Adipocyte (in vitro differentiated cells): ENCODE data around the gene ETFBKMT.
A peak's percentile ranks its signal among the peaks of the same experiment; 100 is the strongest.

Source experiments
- DNase-seq: peaks from one replicate; pipeline ENCODE4 v3.0.0-alpha.2; 2015; ENCODE audit warnings: low read depth
- H3K27me3 ChIP-seq: replicated peaks from 2 replicates; pipeline ENCODE4 v1.7.0; 2013; ENCODE audit warnings: mild to moderate bottlenecking, low read length, moderate library complexity; ENCODE audit not compliant: control insufficient read depth, insufficient read depth
- H3K36me3 ChIP-seq: 2 replicates; pipeline ENCODE4 v1.7.0; 2013; ENCODE audit warnings: low read length, mild to moderate bottlenecking, moderate library complexity; ENCODE audit not compliant: control insufficient read depth, insufficient read depth, severe bottlenecking
- H3K4me1 ChIP-seq: 2 replicates; pipeline ENCODE4 v1.7.0; 2013; ENCODE audit warnings: mild to moderate bottlenecking, low read length, moderate library complexity; ENCODE audit not compliant: control insufficient read depth, insufficient read depth
- H3K4me3 ChIP-seq: 2 replicates; pipeline ENCODE4 v1.7.0; 2013; ENCODE audit warnings: mild to moderate bottlenecking, low read length, moderate library complexity
- H3K9ac ChIP-seq: 2 replicates; pipeline ENCODE4 v1.7.0; 2013; ENCODE audit warnings: mild to moderate bottlenecking, low read length, moderate library complexity
- H3K9me3 ChIP-seq: 2 replicates; pipeline ENCODE4 v1.7.0; 2013; ENCODE audit warnings: mild to moderate bottlenecking, low read length, moderate library complexity; ENCODE audit not compliant: control insufficient read depth

Gene ETFBKMT, protein sequence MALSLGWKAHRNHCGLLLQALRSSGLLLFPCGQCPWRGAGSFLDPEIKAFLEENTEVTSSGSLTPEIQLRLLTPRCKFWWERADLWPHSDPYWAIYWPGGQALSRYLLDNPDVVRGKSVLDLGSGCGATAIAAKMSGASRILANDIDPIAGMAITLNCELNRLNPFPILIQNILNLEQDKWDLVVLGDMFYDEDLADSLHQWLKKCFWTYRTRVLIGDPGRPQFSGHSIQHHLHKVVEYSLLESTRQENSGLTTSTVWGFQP

DNA sequence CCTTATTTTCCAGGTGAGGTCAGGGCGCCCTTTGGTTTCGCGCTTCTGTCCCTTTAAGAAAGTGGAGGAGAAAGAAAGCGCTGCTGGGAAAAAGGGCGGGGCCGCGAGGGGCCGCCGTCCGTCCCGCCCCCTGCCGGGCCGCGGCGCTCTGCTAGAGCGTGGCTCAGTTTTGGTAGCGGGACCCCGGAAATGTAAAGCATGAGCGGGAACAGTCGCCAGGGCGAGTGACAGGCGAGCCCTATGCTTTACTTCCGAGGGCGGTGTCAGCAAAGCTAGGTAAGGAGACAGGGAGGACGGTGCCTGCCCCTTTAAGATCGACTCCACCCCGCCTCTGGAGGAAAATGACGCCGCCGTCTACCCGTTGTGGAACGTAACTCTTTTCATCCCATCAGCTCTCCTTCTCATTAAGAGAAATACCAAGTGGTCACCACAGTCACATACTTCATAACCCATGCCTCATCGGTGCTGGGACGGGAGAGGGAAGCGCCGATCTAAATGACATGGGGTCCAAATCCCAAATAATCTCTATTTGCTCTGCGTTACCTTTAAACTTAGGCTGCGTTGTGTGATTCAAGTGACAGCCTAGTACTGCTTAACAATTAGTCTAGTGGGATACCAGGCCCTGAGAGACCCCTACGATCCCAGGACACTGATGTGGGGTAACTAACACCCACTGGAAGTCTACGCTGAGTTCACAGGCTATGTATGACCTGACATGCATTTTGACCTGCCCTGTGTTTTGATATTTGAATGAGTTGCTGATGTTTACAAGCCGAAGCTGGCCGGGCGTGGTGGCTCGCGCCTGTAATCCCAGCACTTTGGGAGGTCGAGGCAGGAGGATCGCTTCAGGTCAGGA lies at the start of gene ETFBKMT:
Gene ETFBKMT (plus strand): TSS at position 602 of the 856 bp plus-strand sequence. CDS start 2,266 bp downstream, outside the sequence.
- peaks cover 7% of the 10 kb centered on the region for H3K36me3 ChIP-seq
- H3K4me1 ChIP-seq = peaks cover 6% of the 10 kb centered on the region
- no peaks in the 10 kb centered on the region for H3K9me3 ChIP-seq
- no peaks in the 10 kb centered on the region for H3K27me3 ChIP-seq
- H3K9ac ChIP-seq = peak within 1 kb of the TSS; percentile 97
- peak within 1 kb of the TSS; percentile 98 for H3K4me3 ChIP-seq
- DNase-seq = peak; percentile 89

DNA sequence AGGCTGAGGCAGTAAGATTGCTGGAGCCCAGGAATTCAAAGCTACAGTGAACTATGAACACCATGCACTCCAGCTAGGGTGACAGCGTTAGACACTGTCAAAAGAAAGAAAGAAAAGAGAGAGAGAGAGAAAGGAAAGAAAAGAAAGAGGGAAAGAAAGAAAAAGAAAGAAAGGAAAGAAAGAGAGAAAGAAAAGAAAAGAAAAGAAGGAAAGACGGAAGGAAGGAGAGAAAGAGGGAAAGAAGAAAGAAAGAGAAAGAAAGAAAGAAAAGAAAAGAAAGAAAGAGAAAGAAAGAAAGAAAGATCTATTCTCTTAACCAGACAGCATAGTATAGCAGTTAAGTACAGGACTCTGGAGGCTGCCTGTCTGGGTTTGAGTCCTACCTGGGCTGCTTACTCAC lies 46.7 kb upstream of the ETFBKMT start:
- Histone ChIP-seq H3K9me3 (peaks cover 18% of the 10 kb centered on the region), H3K36me3 (no peaks in the 10 kb centered on the region), H3K9ac (no peak overlapping the region), H3K4me3 (no peak overlapping the region), H3K4me1 (no peaks in the 10 kb centered on the region), H3K27me3 (no peaks in the 10 kb centered on the region)
- DNase-seq = no peak

DNA sequence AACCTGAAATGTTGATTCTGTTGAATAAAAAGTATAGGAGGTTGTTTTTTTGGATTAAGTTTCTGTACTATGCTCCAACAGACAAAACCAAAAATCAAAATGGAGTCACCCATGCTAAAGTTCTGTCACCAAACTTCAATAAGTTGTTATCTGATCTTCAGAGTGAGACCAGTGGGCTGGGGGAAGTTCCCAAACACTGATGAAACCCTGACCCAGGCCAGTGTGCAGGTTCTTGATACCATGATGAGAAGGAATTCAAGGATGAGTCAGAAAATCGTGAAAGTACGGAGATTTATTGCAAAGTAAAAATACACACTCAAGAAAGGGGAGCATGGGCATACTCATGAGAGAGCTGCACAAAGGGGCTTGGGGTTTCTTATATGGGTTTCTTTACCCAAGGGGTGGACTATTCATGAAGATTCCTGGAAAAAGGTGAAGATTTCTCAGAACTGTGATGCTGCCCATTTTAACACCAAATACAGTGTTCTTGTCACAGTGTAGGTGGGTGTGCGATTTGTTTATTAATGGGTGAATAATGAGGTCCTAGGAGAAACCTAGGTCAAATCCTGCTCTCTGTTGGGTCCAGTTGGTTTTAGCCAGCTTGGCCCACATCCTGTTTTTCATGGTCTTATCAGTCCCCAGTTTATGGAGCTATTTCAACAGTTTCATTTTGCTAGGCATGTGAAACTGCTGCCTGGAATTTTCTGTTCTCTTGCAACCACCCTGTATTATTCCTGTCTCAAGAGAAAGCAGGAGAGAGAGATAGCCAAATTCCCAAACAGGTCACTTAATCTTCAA lies 41.1 kb upstream of the ETFBKMT start:
- no peak for DNase-seq
- no peaks in the 10 kb centered on the region for H3K36me3 ChIP-seq
- H3K4me1 ChIP-seq = peaks cover 8% of the 10 kb centered on the region
- H3K4me3 ChIP-seq = no peak overlapping the region
- H3K9me3 ChIP-seq = no peaks in the 10 kb centered on the region
- no peak overlapping the region for H3K9ac ChIP-seq
- H3K27me3 ChIP-seq = no peaks in the 10 kb centered on the region

DNA sequence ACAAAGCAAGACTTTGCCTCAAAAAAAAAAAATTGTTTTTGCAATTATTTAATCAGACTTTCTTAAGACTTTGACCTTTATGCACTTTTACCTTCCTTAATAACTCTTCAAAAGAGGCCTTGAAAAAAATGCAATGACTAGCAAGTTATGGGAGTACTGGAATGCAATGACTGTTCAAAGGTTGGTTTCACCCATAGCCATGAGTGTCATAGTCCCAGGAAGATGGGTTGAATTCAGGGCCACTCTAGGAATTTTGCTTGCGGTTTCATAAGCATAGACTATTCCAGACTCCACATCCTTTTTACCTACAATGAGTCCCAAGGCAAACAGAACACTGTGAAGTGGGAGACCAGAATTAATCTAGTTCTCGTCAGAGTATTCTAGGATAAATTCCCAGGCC lies 39.2 kb upstream of the ETFBKMT start:
- H3K9me3 ChIP-seq = no peaks in the 10 kb centered on the region
- H3K4me1 ChIP-seq = peaks cover 8% of the 10 kb centered on the region
- H3K9ac ChIP-seq = no peak overlapping the region
- H3K36me3 ChIP-seq = no peaks in the 10 kb centered on the region
- DNase-seq = no peak
- no peaks in the 10 kb centered on the region for H3K27me3 ChIP-seq
- H3K4me3 ChIP-seq = no peak overlapping the region

DNA sequence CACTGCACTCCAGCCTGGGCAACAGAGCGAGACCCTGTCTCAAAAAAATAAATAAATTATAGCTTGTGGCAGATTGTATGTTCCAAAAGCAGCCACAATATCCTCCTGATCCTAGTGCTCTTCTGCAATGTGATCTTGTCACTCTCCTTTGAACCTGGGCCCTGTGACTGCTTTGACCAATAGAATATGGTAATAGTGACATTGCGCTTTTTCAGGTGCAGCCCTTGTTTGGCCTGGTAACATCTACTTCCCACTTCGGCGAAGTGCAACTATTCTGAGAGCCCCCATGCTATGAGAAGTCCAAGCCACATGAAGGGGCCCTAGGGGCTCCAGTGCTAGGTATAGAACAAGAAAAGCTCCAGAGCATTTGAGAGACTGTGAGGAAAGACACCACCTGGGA lies 37.5 kb upstream of the ETFBKMT start:
- no peak overlapping the region for H3K9ac ChIP-seq
- H3K4me3 ChIP-seq = no peak overlapping the region
- no peak for DNase-seq
- H3K27me3 ChIP-seq = no peaks in the 10 kb centered on the region
- H3K9me3 ChIP-seq = no peaks in the 10 kb centered on the region
- peaks cover 8% of the 10 kb centered on the region for H3K4me1 ChIP-seq
- H3K36me3 ChIP-seq = no peaks in the 10 kb centered on the region

DNA sequence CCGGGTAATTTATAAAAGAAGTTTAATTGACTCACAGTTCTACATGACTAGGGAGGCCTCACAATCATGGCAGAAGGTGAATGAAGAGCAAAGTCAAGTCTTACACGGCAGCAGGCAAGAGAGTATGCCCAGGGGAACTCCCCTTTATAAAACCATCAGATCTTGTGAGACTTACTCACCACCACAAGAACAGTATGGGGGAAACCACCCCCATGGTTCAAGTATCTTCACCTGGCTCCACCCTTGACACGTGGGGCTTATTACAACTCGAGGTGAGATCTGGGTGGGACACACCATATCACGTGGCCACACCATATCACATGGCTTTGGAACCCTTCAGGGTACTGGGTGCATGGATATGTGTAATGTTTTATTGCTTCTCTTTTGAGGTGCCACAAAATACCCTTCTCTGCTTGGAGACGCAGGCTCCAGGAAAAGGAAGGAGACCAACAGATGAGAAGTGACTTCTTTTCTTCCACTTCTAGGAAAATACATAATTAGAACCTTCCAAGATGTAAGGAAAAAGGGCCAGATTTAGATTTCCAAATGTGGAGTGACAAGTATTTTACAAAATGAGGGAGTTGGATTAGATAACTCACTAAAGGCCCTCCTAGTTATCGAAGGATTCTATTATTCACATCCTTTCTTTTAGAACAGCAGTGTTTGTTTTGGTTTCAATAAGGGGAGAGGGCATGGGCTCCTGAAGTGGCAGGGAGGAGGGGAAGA lies 33.1 kb upstream of the ETFBKMT start:
- no peak for DNase-seq
- H3K9me3 ChIP-seq = no peaks in the 10 kb centered on the region
- no peaks in the 10 kb centered on the region for H3K36me3 ChIP-seq
- H3K27me3 ChIP-seq = no peaks in the 10 kb centered on the region
- peaks cover 12% of the 10 kb centered on the region for H3K4me1 ChIP-seq
- H3K4me3 ChIP-seq = no peak overlapping the region
- no peak overlapping the region for H3K9ac ChIP-seq

DNA sequence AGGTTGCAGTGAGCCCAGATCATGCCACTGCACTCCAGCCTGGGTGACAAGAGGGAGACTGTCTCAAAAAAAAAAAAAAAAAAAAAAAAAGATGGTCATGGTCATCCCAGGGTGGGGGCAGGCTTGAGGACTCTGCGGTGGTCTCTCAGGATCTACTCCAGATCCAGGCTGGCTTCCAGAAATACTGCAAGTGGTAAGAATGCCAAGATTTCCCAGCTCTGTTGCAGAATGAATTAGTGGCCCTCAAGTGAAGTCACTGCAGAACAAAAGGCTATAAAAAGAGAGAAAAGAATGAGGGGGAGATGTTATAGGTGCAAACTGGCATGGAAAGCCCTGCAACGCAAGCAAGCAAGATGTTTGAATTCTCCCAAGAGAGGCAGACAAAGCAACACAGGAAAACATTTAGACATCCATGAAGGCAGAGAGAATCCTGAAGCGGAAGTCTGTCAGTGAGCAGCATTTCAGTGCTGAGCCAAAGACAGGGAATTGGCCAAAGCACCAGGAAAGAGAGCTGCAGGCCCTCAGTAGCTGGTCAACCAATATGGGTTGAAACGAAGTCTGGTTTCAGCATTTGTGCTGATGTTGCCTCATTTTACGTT lies 31.9 kb upstream of the ETFBKMT start:
- Histone ChIP-seq H3K9me3 (no peaks in the 10 kb centered on the region), H3K4me1 (peaks cover 12% of the 10 kb centered on the region), H3K4me3 (no peak overlapping the region), H3K27me3 (no peaks in the 10 kb centered on the region), H3K9ac (no peak overlapping the region), H3K36me3 (no peaks in the 10 kb centered on the region)
- no peak for DNase-seq

DNA sequence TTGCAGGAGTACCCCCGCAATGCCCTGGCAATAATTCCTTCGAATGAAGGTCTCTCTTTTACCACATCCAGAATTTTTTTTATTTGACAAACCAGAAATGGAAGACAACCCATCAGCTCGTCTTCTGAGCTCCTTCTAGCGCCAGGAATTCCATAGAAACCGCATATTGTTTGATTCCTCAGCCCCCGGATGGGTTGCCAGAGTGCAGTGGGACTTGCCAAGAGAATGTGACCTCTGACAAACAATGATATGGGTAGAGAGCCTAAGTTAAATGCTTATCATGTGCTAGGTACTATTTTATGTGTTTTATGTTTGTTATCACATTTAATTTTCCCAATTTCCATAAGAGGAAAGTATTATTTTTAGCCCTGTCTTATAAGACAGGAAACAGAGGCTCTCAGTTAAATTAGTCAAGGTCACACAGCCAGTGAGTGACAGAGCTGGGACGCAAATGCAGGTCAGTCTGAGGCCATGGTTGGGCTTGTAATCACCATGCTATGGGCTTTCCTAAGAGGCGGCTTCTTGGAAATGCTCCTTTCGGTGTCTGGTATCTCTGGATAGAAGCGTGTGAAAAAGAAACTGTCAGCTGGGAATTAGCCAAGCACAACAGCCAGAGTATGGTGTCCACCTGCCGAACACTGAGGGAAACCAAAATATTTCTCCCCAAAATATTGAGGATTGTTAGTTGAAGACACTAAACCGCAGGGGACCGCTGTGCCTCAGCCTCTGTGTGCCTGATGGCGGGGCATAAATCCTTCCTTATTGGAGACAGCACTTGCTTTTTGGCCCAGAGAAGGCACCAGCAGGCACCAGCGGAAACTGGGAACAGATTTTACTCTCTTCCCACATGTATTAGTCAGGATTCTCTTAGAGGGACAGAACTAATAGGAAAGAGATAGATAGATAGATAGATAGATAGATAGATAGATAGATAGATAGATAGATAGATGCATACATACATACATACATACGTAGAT lies 29.4 kb upstream of the ETFBKMT start:
- H3K36me3 ChIP-seq = no peaks in the 10 kb centered on the region
- H3K9ac ChIP-seq = no peak overlapping the region
- H3K4me1 ChIP-seq = peaks cover 12% of the 10 kb centered on the region
- no peaks in the 10 kb centered on the region for H3K9me3 ChIP-seq
- DNase-seq = peak; percentile 54
- H3K4me3 ChIP-seq = peak overlapping the region; percentile 25
- H3K27me3 ChIP-seq = no peaks in the 10 kb centered on the region

DNA sequence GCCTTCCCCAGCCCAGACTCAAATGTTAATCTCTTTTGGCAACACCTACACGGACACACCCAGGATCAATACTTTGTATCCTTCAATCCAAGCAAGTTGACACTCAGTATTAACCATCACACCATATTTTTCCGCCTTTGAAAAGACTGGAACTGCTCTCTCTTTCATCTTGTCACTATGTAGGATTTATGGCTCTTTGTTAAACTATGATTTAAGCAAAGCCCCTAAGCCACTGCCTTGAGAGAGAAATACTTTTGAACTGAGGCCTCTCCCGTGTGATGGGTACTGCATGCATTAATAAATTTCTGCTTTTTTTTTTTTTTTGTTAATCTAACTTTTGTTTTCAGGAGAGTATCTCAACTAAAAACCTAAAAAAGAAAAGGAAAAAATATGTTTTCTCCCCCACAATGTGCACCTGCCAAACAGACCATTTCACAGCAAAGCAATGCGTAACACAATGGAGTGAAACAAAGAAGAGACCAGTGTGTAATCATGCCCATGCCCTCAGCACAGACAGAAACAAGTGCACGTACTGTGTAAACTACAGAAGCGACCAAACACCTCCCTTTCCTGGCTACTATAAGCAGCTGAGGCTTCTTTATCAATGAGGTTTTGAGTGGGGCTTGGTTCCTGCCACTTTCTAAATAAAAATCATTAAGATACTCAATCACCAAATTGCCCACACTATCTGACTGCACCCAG lies 28.3 kb upstream of the ETFBKMT start:
- H3K27me3 ChIP-seq = no peaks in the 10 kb centered on the region
- no peak overlapping the region for H3K9ac ChIP-seq
- no peak for DNase-seq
- H3K36me3 ChIP-seq = no peaks in the 10 kb centered on the region
- no peaks in the 10 kb centered on the region for H3K9me3 ChIP-seq
- H3K4me3 ChIP-seq = no peak overlapping the region
- H3K4me1 ChIP-seq = peaks cover 12% of the 10 kb centered on the region
